ENCODE data around the gene CDH6.

- TF ChIP-seq EP300 (IDR thresholded peaks at IDR 0.05; ENCODE audit: borderline replicate concordance) (no peak), TAF1 (IDR thresholded peaks at IDR 0.05; ENCODE audit: low read depth) (no peak), REST (IDR thresholded peaks at IDR 0.05; ENCODE audit: low read depth) (no peak), RAD21 (IDR thresholded peaks at IDR 0.05; ENCODE audit: low read depth) (no peak), EGR1 (IDR thresholded peaks at IDR 0.05) (no peak)
- TF ChIP-seq, protein P1, sequence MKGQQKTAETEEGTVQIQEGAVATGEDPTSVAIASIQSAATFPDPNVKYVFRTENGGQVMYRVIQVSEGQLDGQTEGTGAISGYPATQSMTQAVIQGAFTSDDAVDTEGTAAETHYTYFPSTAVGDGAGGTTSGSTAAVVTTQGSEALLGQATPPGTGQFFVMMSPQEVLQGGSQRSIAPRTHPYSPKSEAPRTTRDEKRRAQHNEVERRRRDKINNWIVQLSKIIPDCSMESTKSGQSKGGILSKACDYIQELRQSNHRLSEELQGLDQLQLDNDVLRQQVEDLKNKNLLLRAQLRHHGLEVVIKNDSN (IDR thresholded peaks at IDR 0.05) = no peak
These were observed 97.9 kb downstream of the CDH6 start for GRCh38 chr5:31291323-31291854.

Measured in Ishikawa (cell line).